ENCODE results near the gene TMEM237. TPM values are rescaled to one million over a fixed set of nuclear protein-coding genes. Genes with fewer than 3 reads are reported as not detected.

TMEM237 gene
- total RNA-seq, 1 experiment from 2014 or later = 30.6 TPM

GRCh38 chr2:201628545-201628944 is 14.8 kb downstream of the TMEM237 start:
- ChIA-PET CTCF (no interaction called here), POLR2A (no interaction called here)
- TF ChIP-seq TCF7L2 (IDR thresholded peaks at IDR 0.05; ENCODE audit: low read depth, low read length) (no peak), POLR2AphosphoS5 (IDR thresholded peaks at IDR 0.05; ENCODE audit: low read depth, low read length) (no peak), SIN3A (IDR thresholded peaks at IDR 0.05; ENCODE audit: borderline replicate concordance, insufficient read depth, low read depth, low read length) (no peak), CTCF (IDR thresholded peaks at IDR 0.05) (no peak), REST (IDR thresholded peaks at IDR 0.05; ENCODE audit: insufficient read depth in 1 of 2, low read depth in 2 of 2, low read length in 1 of 2) (no peak)
- no peak for DNase-seq (ENCODE audit: low read depth, low spot score)
- in situ Hi-C loops (cut with HindIII; ENCODE audit: low pct_unique_long_range_greater_than_20kb, low sequenced_read_pairs) = no loop called here
- H3K36me3 ChIP-seq (ENCODE audit: control insufficient read depth, insufficient read depth, low read length) = peaks cover 27% of the 10 kb centered on the region
- H3K9me3 ChIP-seq (ENCODE audit: control insufficient read depth, insufficient read depth, low read depth, low read length) = no peaks in the 10 kb centered on the region
- no peak overlapping the region for H3K27ac ChIP-seq (ENCODE audit: low read length)
- intact Hi-C loops (cut with micrococcal nuclease; ENCODE audit: unreplicated experiment) = loop anchor here (10.0 kb wide), 1 partner anchor 394 kb away; no protein-coding TSS in a partner anchor
- H3K4me1 ChIP-seq (ENCODE audit: control insufficient read depth, insufficient read depth, low read length) = no peaks in the 10 kb centered on the region
- no TSS peak for BruUV-seq (replicated peaks)
- H3K4me3 ChIP-seq (ENCODE audit: low read depth in 2 of 2, low read length in 2 of 2) = no peak overlapping the region
- ATAC-seq = no peak
- no peaks in the 10 kb centered on the region for H3K27me3 ChIP-seq (ENCODE audit: control insufficient read depth, insufficient read depth, low read length)

GRCh38 chr2:201622306-201622970 is 20.9 kb downstream of the TMEM237 start:
- Histone ChIP-seq H3K4me1 (ENCODE audit: control insufficient read depth, insufficient read depth, low read length) (no peaks in the 10 kb centered on the region), H3K27me3 (ENCODE audit: control insufficient read depth, insufficient read depth, low read length) (no peaks in the 10 kb centered on the region), H3K36me3 (ENCODE audit: control insufficient read depth, insufficient read depth, low read length) (0 out of 2 replicates have a peak, but pooled peaks cover 4% of the 10 kb centered on the region), H3K27ac (ENCODE audit: low read length) (no peak overlapping the region), H3K4me3 (ENCODE audit: low read depth in 2 of 2, low read length in 2 of 2) (no peak overlapping the region), H3K9me3 (ENCODE audit: control insufficient read depth, insufficient read depth, low read depth, low read length) (no peaks in the 10 kb centered on the region)
- ChIA-PET CTCF (no interaction called here), POLR2A (no interaction called here)
- intact Hi-C loops (cut with micrococcal nuclease; ENCODE audit: unreplicated experiment) = loop anchor here (10.0 kb wide), 1 partner anchor 388 kb away; no protein-coding TSS in a partner anchor
- TF ChIP-seq CTCF (IDR thresholded peaks at IDR 0.05) (no peak), REST (IDR thresholded peaks at IDR 0.05; ENCODE audit: insufficient read depth in 1 of 2, low read depth in 2 of 2, low read length in 1 of 2) (no peak), SIN3A (IDR thresholded peaks at IDR 0.05; ENCODE audit: borderline replicate concordance, insufficient read depth, low read depth, low read length) (no peak), POLR2AphosphoS5 (IDR thresholded peaks at IDR 0.05; ENCODE audit: low read depth, low read length) (no peak), TCF7L2 (IDR thresholded peaks at IDR 0.05; ENCODE audit: low read depth, low read length) (no peak)
- BruUV-seq (replicated peaks) = no TSS peak
- no peak for ATAC-seq
- no peak for DNase-seq (ENCODE audit: low read depth, low spot score)
- in situ Hi-C loops (cut with HindIII; ENCODE audit: low pct_unique_long_range_greater_than_20kb, low sequenced_read_pairs) = no loop called here

All from Panc1 (cell line).